Measurements from ENCODE around the gene ALPL. TPM values are rescaled to one million over a fixed set of nuclear protein-coding genes. Genes with fewer than 3 reads are reported as not detected.
"Not testable (repeated sequence)": the region's sequence is repeated elsewhere in the genome, so short reads cannot be mapped to it uniquely, and the experiment has no call there.

ALPL gene
- not detected for total RNA-seq

DNA sequence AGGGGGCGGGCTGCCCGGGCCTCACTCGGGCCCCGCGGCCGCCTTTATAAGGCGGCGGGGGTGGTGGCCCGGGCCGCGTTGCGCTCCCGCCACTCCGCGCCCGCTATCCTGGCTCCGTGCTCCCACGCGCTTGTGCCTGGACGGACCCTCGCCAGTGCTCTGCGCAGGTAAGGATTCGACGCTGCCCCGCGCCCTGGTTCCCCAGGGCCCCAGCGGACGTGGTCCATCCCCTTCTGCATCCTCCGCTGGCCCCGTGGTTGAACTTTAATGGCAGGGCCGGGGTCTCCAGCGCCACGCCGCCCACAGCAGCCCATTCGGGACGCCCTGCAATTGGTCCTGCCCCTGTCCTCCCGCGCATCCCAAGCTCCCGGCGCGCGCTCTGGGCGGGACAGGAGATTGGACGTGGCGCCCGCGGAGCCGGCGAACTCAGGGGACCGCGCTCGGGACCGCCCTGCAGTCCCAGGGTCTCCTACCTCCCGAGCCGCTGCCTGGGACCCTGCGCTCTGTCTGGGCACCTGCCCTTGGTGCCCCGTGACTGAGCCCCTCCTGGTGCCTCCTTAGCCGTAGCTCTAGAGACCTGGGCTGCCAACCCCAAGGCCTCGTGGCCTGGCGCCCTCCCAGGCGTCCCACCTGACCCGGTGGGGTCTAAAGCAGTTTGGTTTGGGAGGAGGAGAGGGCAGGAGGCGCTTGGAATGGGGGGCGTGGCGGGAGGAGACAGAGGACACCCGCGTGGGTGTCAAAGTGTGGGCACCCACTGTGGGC, at the start of gene ALPL:
TSS of gene ALPL (plus strand) at position 73 of the 762 bp plus-strand sequence. CDS start 44,659 bp downstream, outside the sequence.
- ATAC-seq (ENCODE audit: low read depth) (no peak), DNase-seq (no peak)
- Mint-ChIP-seq H3K27me3 (peaks cover 48% of the 10 kb centered on the region), H3K4me3 (peak within 1 kb of the TSS; percentile 73), H3K9me3 (no peaks in the 10 kb centered on the region), H3K4me1 (peaks cover 2% of the 10 kb centered on the region), H3K36me3 (no peaks in the 10 kb centered on the region), H3K27ac (peak within 1 kb of the TSS; percentile 55)
- POLR2A ChIA-PET = no interaction called here

DNA sequence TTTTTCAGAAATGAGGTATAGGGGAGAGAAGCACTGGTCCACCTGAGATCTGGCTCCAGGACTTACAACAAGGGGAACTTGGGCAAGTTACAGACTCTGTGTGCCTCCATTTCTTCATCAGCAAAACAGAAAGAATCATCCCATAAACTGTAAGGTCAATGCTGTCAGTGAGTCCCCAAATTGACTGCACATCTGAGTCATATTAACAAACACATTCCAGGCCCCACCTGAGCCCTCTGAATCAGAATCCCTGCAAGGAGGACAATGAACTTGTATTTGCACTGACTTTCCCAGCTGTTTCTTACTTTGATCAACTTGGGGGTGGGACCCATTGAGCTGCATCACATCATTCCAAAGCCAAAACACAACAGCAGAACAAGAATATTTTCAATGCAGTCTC, 44.1 kb upstream of the ALPL start:
- H3K27ac Mint-ChIP-seq; ATAC-seq (ENCODE audit: low read depth); H3K36me3 Mint-ChIP-seq; H3K27me3 Mint-ChIP-seq; H3K4me1 Mint-ChIP-seq; H3K4me3 Mint-ChIP-seq; DNase-seq; H3K9me3 Mint-ChIP-seq; POLR2A ChIA-PET: not testable (repeated sequence)

DNA sequence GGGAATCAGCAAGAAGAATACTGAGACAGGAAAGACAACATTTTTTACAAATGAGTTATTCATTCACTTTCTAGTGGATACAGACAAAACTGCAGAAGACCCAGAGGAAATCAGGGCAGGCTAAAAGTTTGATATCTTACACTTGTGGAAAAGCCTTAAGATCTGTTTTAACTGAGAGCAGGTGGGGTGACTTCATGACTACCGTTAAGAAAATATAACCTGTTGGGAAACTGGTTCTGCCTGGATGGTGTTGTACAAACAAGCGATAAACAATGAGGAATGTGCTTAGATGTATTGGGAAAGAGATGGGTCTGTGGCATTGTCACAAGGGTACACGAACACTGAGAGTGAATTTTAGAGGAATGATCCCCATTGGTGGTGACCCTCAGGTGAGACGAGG, 41.3 kb upstream of the ALPL start:
- H3K27ac Mint-ChIP-seq, POLR2A ChIA-PET: not testable (repeated sequence)

DNA sequence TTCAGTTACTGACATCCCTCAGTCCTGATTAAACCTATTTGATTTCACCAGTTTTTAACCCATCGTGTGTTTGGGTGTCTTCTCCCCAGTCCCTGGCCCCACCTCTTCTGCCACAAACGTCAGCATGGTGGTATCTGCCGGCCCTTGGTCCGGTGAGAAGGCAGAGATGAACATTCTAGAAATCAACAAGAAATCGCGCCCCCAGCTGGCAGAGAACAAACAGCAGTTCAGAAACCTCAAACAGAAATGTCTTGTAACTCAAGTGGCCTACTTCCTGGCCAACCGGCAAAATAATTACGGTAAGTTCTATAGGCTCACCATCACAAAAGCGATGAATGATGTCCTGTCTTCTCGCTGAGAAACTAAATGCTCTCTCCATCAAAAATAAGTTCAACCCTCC, 40.6 kb upstream of the ALPL start:
- POLR2A ChIA-PET = no interaction called here
- Mint-ChIP-seq H3K36me3 (no peaks in the 10 kb centered on the region), H3K27ac (no peak overlapping the region), H3K27me3 (no peaks in the 10 kb centered on the region), H3K4me3 (no peak overlapping the region), H3K9me3 (no peaks in the 10 kb centered on the region), H3K4me1 (no peaks in the 10 kb centered on the region)
- ATAC-seq (ENCODE audit: low read depth) = no peak
- DNase-seq = no peak

More for the DNA sequence above, 41.3 kb upstream of the ALPL start:
- H3K4me3 Mint-ChIP-seq; DNase-seq; H3K27me3 Mint-ChIP-seq; ATAC-seq (ENCODE audit: low read depth); H3K36me3 Mint-ChIP-seq; H3K4me1 Mint-ChIP-seq; H3K9me3 Mint-ChIP-seq: not testable (repeated sequence)

DNA sequence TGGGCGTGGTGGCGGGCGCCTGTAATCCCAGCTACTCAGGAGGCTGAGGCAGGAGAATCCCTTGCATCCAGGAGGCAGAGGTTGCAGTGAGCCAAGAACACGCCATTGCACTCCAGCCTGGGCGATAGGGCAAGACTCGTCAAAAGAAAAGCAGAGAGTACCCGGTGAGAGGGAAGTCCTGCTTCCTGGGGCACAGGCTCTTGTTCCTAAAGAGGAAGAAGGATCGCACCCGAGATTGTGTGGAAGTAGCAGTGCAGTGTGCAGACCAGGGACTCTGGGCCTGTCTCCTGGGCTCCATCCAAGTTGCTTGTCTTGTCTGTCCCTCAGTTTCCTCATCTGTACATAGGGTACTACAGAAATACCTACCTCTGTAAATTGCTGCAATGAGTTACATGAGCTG, 39.6 kb upstream of the ALPL start:
- ATAC-seq (ENCODE audit: low read depth) = no peak
- no peak overlapping the region for H3K27ac Mint-ChIP-seq
- no peak overlapping the region for H3K4me3 Mint-ChIP-seq
- no peaks in the 10 kb centered on the region for H3K27me3 Mint-ChIP-seq
- no peaks in the 10 kb centered on the region for H3K36me3 Mint-ChIP-seq
- POLR2A ChIA-PET = no interaction called here
- no peaks in the 10 kb centered on the region for H3K9me3 Mint-ChIP-seq
- no peak for DNase-seq
- no peaks in the 10 kb centered on the region for H3K4me1 Mint-ChIP-seq

DNA sequence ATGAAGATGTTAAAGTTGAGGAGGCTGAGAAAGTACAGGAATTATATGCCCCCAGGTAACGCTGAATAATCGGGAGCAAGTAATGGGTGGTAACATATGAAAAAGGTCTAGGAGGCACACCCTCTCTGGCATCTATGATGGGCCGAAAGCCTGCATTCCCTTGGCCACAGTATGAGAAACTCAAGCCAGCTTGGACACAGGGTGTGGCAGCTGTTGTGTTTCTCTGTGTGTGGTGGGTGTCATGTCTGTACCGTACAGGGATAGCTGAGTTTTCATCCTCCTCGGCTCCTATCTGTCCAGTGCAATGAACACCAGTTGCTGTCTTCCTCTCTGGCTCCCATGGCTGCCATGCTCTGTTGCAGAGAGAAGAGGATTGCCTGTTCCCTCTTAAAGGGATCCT, 36.4 kb upstream of the ALPL start:
- POLR2A ChIA-PET = no interaction called here
- Mint-ChIP-seq H3K27me3 (no peaks in the 10 kb centered on the region), H3K36me3 (no peaks in the 10 kb centered on the region), H3K27ac (no peak overlapping the region), H3K4me3 (no peak overlapping the region), H3K9me3 (no peaks in the 10 kb centered on the region), H3K4me1 (no peaks in the 10 kb centered on the region)
- no peak for ATAC-seq (ENCODE audit: low read depth)
- DNase-seq = no peak

DNA sequence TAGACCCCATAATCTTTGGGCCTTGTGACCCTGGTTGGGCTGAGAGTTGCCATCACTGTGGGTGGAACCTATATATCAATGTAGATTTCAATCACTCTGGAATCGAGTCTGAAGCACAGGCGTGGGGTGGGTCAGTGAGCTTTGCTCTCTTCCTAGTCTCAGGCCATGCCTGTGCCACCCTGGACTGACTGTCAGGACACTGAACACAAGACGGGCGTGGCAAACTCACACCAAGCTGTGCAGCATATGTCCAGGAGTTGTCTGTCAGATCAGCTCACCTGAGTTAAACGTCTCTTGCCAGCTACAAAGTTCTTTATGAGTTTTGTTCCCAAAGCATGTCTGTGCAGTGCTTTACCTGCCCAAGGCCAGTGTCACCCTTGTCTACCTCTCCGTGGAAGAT, 30.9 kb upstream of the ALPL start:
- no peaks in the 10 kb centered on the region for H3K9me3 Mint-ChIP-seq
- DNase-seq (no peak), ATAC-seq (ENCODE audit: low read depth) (no peak)
- H3K4me3 Mint-ChIP-seq = no peak overlapping the region
- peaks cover 3% of the 10 kb centered on the region for H3K36me3 Mint-ChIP-seq
- POLR2A ChIA-PET = no interaction called here
- H3K27ac Mint-ChIP-seq = no peak overlapping the region
- H3K4me1 Mint-ChIP-seq = no peaks in the 10 kb centered on the region
- peaks cover 2% of the 10 kb centered on the region for H3K27me3 Mint-ChIP-seq

DNA sequence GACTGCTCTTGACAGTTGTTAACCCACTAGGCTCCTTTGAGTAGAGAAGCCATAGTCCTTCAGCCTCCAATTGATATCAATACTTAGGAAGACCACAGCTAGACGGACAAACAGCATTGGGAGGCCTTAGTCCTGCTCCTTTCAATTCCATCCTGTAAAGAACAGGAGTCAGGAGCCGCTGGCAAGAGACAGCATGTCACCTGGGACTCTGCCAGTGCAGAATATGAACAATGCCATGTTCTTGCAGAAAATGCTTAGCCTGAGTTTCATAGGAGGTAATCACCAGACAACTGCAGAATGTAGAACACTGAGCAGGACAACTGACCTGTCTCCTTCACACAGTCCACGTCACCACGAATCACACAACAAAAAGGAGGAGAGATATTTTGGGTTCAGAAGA, 25.3 kb upstream of the ALPL start:
- H3K36me3 Mint-ChIP-seq; H3K27ac Mint-ChIP-seq; ATAC-seq (ENCODE audit: low read depth); H3K27me3 Mint-ChIP-seq; POLR2A ChIA-PET; H3K9me3 Mint-ChIP-seq; DNase-seq; H3K4me3 Mint-ChIP-seq; H3K4me1 Mint-ChIP-seq: not testable (repeated sequence)

DNA sequence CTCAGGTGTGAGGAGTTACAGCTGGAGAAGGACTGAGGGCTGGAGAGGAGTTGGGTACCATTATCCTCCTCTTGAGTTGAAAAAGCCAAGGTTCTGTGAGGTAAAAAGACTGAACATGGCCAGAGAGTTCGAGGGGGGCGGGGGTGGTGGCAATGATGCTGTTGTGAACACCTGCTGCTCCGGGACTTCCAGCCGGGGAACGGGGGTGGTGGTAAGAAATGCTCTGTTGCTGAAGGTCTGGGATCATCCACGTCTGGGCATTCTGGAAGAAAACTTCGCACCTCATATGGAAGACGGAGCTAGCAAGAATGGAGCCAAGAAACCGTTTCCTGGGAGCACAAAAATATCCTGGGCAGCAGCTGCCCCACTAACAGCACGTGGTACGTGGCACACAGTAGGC, 20.1 kb upstream of the ALPL start:
- Mint-ChIP-seq H3K9me3 (peaks cover 2% of the 10 kb centered on the region), H3K4me3 (no peak overlapping the region), H3K36me3 (no peaks in the 10 kb centered on the region), H3K27me3 (peaks cover 22% of the 10 kb centered on the region), H3K27ac (no peak overlapping the region), H3K4me1 (peaks cover 9% of the 10 kb centered on the region)
- ATAC-seq (ENCODE audit: low read depth) (no peak), DNase-seq (no peak)
- POLR2A ChIA-PET = no interaction called here

DNA sequence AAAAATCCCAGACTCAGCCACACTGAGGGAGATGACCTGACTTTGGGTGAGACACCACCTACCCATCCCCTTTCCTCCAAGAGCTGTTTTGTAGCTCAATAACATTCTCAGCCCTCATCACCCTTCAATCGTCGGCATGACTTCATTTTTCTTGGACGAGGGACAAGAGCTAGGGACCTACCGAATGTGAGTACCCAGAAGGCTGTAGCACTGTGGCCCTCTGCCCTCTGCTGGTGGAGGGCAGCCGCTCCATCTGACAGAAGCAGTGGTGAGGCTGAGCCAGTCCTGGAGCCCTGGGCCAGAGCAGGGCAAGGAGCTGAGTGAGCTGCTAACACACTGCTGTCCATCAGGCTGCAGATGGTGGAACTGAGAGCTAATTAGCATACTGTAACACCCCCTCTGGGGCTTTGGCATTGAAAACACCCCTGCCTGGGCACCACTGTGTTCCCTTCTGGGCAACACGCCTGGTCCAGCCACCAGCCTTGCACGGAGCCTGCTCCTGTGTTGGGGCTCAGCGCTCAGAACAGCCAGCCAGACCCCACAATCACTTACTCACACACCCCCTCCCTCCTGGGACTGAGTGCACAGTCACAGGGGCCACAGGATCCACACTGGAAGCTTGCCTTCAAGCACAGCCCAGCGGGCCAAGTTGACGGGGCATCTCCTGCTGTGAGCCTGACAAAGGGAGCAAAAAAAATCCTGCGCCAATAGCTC, 18.3 kb upstream of the ALPL start:
- Mint-ChIP-seq H3K4me3 (no peak overlapping the region), H3K9me3 (peaks cover 2% of the 10 kb centered on the region), H3K27ac (no peak overlapping the region), H3K4me1 (peaks cover 9% of the 10 kb centered on the region), H3K36me3 (no peaks in the 10 kb centered on the region), H3K27me3 (peaks cover 24% of the 10 kb centered on the region)
- ATAC-seq (ENCODE audit: low read depth) = no peak
- POLR2A ChIA-PET = no interaction called here
- no peak for DNase-seq

DNA sequence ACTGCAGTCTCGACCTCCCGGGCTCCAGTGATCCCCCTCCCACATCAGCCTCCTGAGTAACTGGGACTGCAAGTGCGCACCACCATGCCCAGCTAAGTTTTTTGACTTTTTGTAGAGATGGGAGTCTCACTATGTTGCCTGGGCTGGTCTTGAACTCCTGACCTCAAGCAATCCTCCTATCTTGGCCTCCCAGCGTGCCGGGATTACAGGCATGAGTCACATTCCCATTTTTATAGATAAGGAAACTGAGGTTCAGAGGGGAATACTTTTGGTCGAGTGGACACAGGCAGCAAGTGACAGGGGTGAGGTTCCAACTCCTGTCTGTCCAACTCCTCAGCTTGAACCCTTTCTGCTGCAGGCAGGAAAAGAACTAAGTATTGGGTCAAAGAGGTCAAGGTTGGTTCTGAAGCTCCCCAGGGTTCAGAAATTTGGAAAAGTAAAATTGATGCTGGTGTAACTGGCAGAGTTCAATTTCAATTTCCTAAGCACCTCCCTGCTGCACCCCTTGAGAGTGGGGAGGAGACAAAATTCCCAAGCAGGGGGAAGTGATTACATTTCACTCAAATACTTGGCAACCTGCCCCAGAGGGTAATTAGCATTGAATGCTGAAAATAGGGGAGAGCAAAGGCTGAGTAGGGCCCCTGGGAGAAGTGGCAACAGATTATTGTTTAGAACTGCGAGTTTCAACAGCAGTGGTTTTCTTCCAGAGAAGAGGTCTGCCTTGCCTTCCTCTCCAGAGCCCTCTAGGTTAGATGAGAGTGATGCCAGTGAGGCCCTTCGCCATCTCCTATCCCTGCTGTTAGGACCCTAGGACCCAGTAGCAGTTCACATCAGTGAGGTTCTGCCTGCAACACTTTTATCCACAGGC, 17.5 kb upstream of the ALPL start:
- peaks cover 24% of the 10 kb centered on the region for H3K27me3 Mint-ChIP-seq
- H3K27ac Mint-ChIP-seq = no peak overlapping the region
- ATAC-seq (ENCODE audit: low read depth) (no peak), DNase-seq (no peak)
- H3K4me1 Mint-ChIP-seq = peaks cover 9% of the 10 kb centered on the region
- POLR2A ChIA-PET = no interaction called here
- no peak overlapping the region for H3K4me3 Mint-ChIP-seq
- peaks cover 2% of the 10 kb centered on the region for H3K9me3 Mint-ChIP-seq
- no peaks in the 10 kb centered on the region for H3K36me3 Mint-ChIP-seq

DNA sequence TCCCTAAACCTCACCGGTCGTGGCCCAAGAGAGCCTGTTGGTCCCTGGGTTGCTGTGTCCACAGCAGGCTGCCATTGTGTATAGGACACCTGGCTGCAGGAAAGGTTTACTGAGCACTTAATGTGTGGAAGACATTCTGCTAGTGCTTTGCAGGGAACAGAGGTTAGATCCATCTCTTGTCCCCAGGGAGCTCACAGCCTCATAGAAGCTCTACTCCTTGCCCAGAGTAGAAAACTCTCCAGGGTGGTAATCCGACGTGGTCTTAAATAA, 16.9 kb upstream of the ALPL start:
- Mint-ChIP-seq H3K36me3 (no peaks in the 10 kb centered on the region), H3K9me3 (peaks cover 2% of the 10 kb centered on the region), H3K27me3 (peaks cover 26% of the 10 kb centered on the region), H3K4me3 (no peak overlapping the region), H3K4me1 (peaks cover 9% of the 10 kb centered on the region), H3K27ac (no peak overlapping the region)
- POLR2A ChIA-PET = no interaction called here
- ATAC-seq (ENCODE audit: low read depth) (no peak), DNase-seq (no peak)

DNA sequence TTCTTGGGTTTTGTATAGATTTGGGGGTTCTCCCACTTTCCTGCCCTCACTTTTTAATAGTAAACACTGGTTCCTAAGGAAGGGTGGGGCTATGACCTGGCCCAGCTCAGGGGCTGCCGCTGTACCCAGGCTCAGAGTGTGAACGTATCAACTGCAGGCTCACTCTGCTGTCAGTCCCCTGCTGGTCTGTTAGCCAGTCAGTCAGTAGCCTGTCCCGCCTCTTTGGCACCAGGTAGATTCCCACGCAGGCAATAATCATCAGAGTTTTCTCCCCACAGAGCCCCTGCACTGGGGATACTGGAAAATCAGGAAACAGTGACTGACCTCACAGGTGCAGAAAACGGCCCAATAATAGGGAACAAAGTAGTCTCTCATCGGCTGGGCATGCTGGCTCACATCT, 15.0 kb upstream of the ALPL start:
- ATAC-seq (ENCODE audit: low read depth) (no peak), DNase-seq (no peak)
- no peaks in the 10 kb centered on the region for H3K36me3 Mint-ChIP-seq
- no peaks in the 10 kb centered on the region for H3K4me1 Mint-ChIP-seq
- H3K27ac Mint-ChIP-seq = no peak overlapping the region
- peaks cover 22% of the 10 kb centered on the region for H3K27me3 Mint-ChIP-seq
- H3K9me3 Mint-ChIP-seq = peaks cover 1% of the 10 kb centered on the region
- POLR2A ChIA-PET = interaction anchor here (0.7 kb wide), 1 partner anchor 1288 kb away, joined by 7 read pairs; no protein-coding TSS in a partner anchor
- H3K4me3 Mint-ChIP-seq = no peak overlapping the region

Measured in activated naive CD8-positive, alpha-beta T cell treated with anti-CD3 and anti-CD28 coated beads, Interleukin-2, amount 10 ng/mL, durations not matched to agents 7 days and 5 days (primary cell).